H1 (cell line): ENCODE measurements around the gene TRIM52. TPM values are rescaled to one million over a fixed set of nuclear protein-coding genes. Genes with fewer than 3 reads are reported as not detected.

Experiments
- CTCF ChIA-PET: fragments of 300-600 bp; sonication (Branson Sonifier 250); formaldehyde crosslinking; loops from one replicate; lab custom pipeline; 2021; ENCODE audit not compliant: partially characterized antibody; lab: Charles Lee
- POLR2A ChIA-PET: fragments of 300-600 bp; sonication (Branson Sonifier 250); formaldehyde crosslinking; loops from one replicate; lab custom pipeline; 2021; ENCODE audit warnings: inconsistent platforms; ENCODE audit not compliant: partially characterized antibody; lab: Charles Lee
- DNase-seq, 2 experiments: peaks; one replicate each; pipeline versions ENCODE4 v3.0.0 to v3.0.0-alpha.2; 2010 to 2022; ENCODE audit warnings: low spot score in 2 of 2, low read depth in 1 of 2, mixed read lengths in 1 of 2
- FAIRE-seq: peaks from 2 replicates; lab custom pipeline; 2011; peaks lifted over from hg19 to GRCh38; lab: Jason Lieb, UNC
- H2AFZ ChIP-seq: 2 replicates; pipeline ENCODE4 v1.8.1; 2012; ENCODE audit warnings: low read length, inconsistent platforms
- H2AK5ac ChIP-seq: 2 replicates; pipeline ENCODE4 v1.6.1; 2013; ENCODE audit warnings: low read depth, low read length
- H2BK120ac ChIP-seq: replicated peaks from 2 replicates; pipeline ENCODE3; 2013; ENCODE audit warnings: low read depth, low read length, inconsistent platforms
- H2BK12ac ChIP-seq: 2 replicates; pipeline ENCODE4 v1.6.1; 2013; ENCODE audit warnings: low read depth, low read length
- H2BK15ac ChIP-seq: 2 replicates; pipeline ENCODE4 v1.6.1; 2013; ENCODE audit warnings: low read length
- H2BK20ac ChIP-seq: 2 replicates; pipeline ENCODE4 v1.6.1; 2013; ENCODE audit warnings: low read length
- H2BK5ac ChIP-seq: 2 replicates; pipeline ENCODE4 v1.6.1; 2013; ENCODE audit warnings: low read depth, low read length
- H3K14ac ChIP-seq: 2 replicates; pipeline ENCODE4 v1.6.1; 2013; ENCODE audit warnings: inconsistent platforms; ENCODE audit not compliant: insufficient read length
- H3K18ac ChIP-seq: 2 replicates; pipeline ENCODE4 v1.6.1; 2013; ENCODE audit warnings: low read length; ENCODE audit errors: extremely low read depth
- H3K23ac ChIP-seq: 2 replicates; pipeline ENCODE4 v1.6.1; 2013; ENCODE audit warnings: inconsistent platforms; ENCODE audit not compliant: insufficient read length
- H3K23me2 ChIP-seq: 2 replicates; pipeline ENCODE4 v1.6.1; 2013; ENCODE audit warnings: low read depth, low read length
- H3K27ac ChIP-seq: 2 replicates; pipeline ENCODE4 v1.6.1; 2011; ENCODE audit warnings: low read depth, low read length, inconsistent platforms
- H3K27me3 ChIP-seq, 4 experiments: replicated peaks in 1 of 4; 1 replicate in 1 of 4; 2 replicates in 3 of 4; pipeline versions ENCODE4 v1.6.1 to v1.8.1; 2011 to 2013; ENCODE audit warnings: low read length in 3 of 4, mild to moderate bottlenecking in 3 of 4, inconsistent platforms in 2 of 4, mixed read lengths in 2 of 4, moderate library complexity in 1 of 4; ENCODE audit not compliant: control insufficient read depth in 3 of 4, insufficient read depth in 3 of 4; ENCODE audit errors: extremely low read depth in 1 of 4
- H3K36me3 ChIP-seq, 4 experiments: 2 replicates each; pipeline versions ENCODE4 v1.6.1 to v1.8.1; 2011 to 2013; ENCODE audit warnings: mild to moderate bottlenecking in 4 of 4, low read length in 3 of 4, moderate library complexity in 2 of 4, control low read depth in 1 of 4, inconsistent platforms in 1 of 4; ENCODE audit not compliant: insufficient read depth in 4 of 4, control insufficient read depth in 2 of 4
- H3K4ac ChIP-seq: replicated peaks from 2 replicates; pipeline ENCODE3; 2013; ENCODE audit warnings: low read length, low read depth, mixed read lengths, inconsistent platforms; ENCODE audit not compliant: insufficient read length
- H3K4me1 ChIP-seq, 4 experiments: replicated peaks in 1 of 4; 1 replicate in 1 of 4; 2 replicates in 3 of 4; pipeline versions ENCODE4 v1.6.1 to v1.8.1; 2011 to 2013; ENCODE audit warnings: low read length in 3 of 4, inconsistent platforms in 2 of 4, mixed read lengths in 1 of 4; ENCODE audit not compliant: insufficient read depth in 4 of 4, control insufficient read depth in 3 of 4
- H3K4me2 ChIP-seq, 2 experiments: 2 replicates each; pipeline versions ENCODE4 v1.6.1 to v1.8.1; 2011 to 2013; ENCODE audit warnings: low read depth in 2 of 2, low read length in 2 of 2, control low read depth in 1 of 2, inconsistent platforms in 1 of 2, mild to moderate bottlenecking in 1 of 2; ENCODE audit not compliant: insufficient read depth in 1 of 2
- H3K4me3 ChIP-seq, 4 experiments: fragments of 200-600, 300-600 bp in 1 of 4; sonication (generic), shearing (Covaris generic), sonication (Bioruptor Twin) in 1 of 4; 2 replicates each; pipeline versions ENCODE4 v1.5.1 to v1.8.1; 2011 to 2016; ENCODE audit warnings: low read length in 4 of 4, low read depth in 3 of 4, control low read depth in 2 of 4, inconsistent platforms in 2 of 4, mild to moderate bottlenecking in 2 of 4, mixed read lengths in 1 of 4, moderate library complexity in 1 of 4; ENCODE audit not compliant: insufficient read depth in 2 of 4; ENCODE audit errors: extremely low read depth in 1 of 4
- H3K56ac ChIP-seq: replicated peaks from 2 replicates; pipeline ENCODE3; 2013; ENCODE audit warnings: low read depth, mild to moderate bottlenecking, mixed read lengths, low read length, inconsistent platforms; ENCODE audit not compliant: insufficient read length
- H3K79me1 ChIP-seq: 2 replicates; pipeline ENCODE4 v1.6.1; 2013; ENCODE audit warnings: low read depth, low read length, control low read depth
- H3K79me2 ChIP-seq, 2 experiments: 2 replicates each; pipeline versions ENCODE4 v1.6.1 to v1.8.1; 2012 to 2013; ENCODE audit warnings: low read length in 2 of 2, mild to moderate bottlenecking in 2 of 2, inconsistent platforms in 1 of 2; ENCODE audit not compliant: insufficient read depth in 2 of 2, control insufficient read depth in 1 of 2
- H3K9ac ChIP-seq, 4 experiments: replicated peaks in 1 of 4; 1 replicate in 1 of 4; 2 replicates in 3 of 4; pipeline versions ENCODE4 v1.6.1 to v1.8.1; 2011 to 2013; ENCODE audit warnings: low read depth in 3 of 4, low read length in 3 of 4, control low read depth in 2 of 4, mild to moderate bottlenecking in 2 of 4, moderate library complexity in 2 of 4, inconsistent platforms in 1 of 4; ENCODE audit errors: extremely low read depth in 1 of 4
- H3K9me3 ChIP-seq, 2 experiments: 2 replicates each; pipeline versions ENCODE4 v1.6.1 to v1.8.1; 2012 to 2013; ENCODE audit warnings: mild to moderate bottlenecking in 2 of 2, moderate library complexity in 2 of 2, control low read depth in 1 of 2, inconsistent platforms in 1 of 2, low read depth in 1 of 2, low read length in 1 of 2, mixed read lengths in 1 of 2; ENCODE audit not compliant: insufficient read depth in 2 of 2
- H4K20me1 ChIP-seq, 2 experiments: replicated peaks in 1 of 2; 2 replicates each; pipeline versions ENCODE3 to v1.8.1; 2011 to 2013; ENCODE audit warnings: inconsistent platforms in 2 of 2, low read length in 2 of 2, mild to moderate bottlenecking in 1 of 2; ENCODE audit not compliant: insufficient read depth in 2 of 2, control insufficient read depth in 1 of 2
- H4K5ac ChIP-seq: 2 replicates; pipeline ENCODE4 v1.6.1; 2013; ENCODE audit warnings: low read length, low read depth, mixed read lengths, inconsistent platforms; ENCODE audit not compliant: insufficient read length
- H4K8ac ChIP-seq: 2 replicates; pipeline ENCODE4 v1.8.0; 2013; ENCODE audit warnings: mild to moderate bottlenecking, moderate library complexity, low read length, inconsistent platforms; ENCODE audit not compliant: insufficient read depth; ENCODE audit errors: extremely low read depth
- H4K91ac ChIP-seq: replicated peaks from 2 replicates; pipeline ENCODE3; 2013; ENCODE audit warnings: low read length, mixed read lengths, inconsistent platforms; ENCODE audit not compliant: insufficient read length
- ASH2L ChIP-seq: fragments of 200-600, 300-600 bp; sonication (generic); IDR thresholded peaks from one replicate; pipeline ENCODE4 v1.7.1; 2017; ENCODE audit warnings: low read length
- CBX8 ChIP-seq: fragments of 300-800, 300-1000 bp; sonication (generic); IDR thresholded peaks from 2 replicates; pipeline ENCODE4 v1.7.1; 2016; ENCODE audit warnings: low read depth, low read length, borderline replicate concordance
- EGR1 ChIP-seq: IDR thresholded peaks from 2 replicates; pipeline ENCODE4 v1.6.1; 2011; ENCODE audit warnings: low read depth, low read length, borderline replicate concordance
- JUND ChIP-seq: IDR thresholded peaks from 2 replicates; pipeline ENCODE4 v1.6.1; 2011; ENCODE audit warnings: mild to moderate bottlenecking, improper control_type of control experiment, low read length
- POLR2A ChIP-seq, 2 experiments: IDR thresholded peaks; 1 replicate in 1 of 2; 2 replicates in 1 of 2; pipeline ENCODE4 v1.6.1; 2011; ENCODE audit warnings: low read depth in 2 of 2, low read length in 2 of 2, mild to moderate bottlenecking in 2 of 2; ENCODE audit errors: control extremely low read depth in 1 of 2
- WGBS, 2 experiments: shearing (Covaris generic) in 1 of 2; methylation state at CpG; one replicate each; pipeline versions ENCODE4 v1.1.6 to v1.1.7; 2013 to 2015; ENCODE audit warnings: low lambda C conversion rate in 2 of 2, mixed read lengths in 2 of 2, inconsistent platforms in 1 of 2, low coverage in 1 of 2, missing lambda C conversion rate in 1 of 2; ENCODE audit not compliant: insufficient replicate concordance in 2 of 2, insufficient coverage in 1 of 2, insufficient read length in 1 of 2; ENCODE audit errors: extremely low coverage in 1 of 2, missing lambda C conversion rate in 1 of 2; 5-methylcytosine and 5-hydroxymethylcytosine counted together
- polyA plus RNA-seq, 7 experiments: library from polyadenylated mRNA; depleted of rRNA in 3 of 7; stranded (reverse) in 5 of 7; unstranded in 2 of 7; fragments of >200 nt in 5 of 7; fragments of 200-250 nt in 2 of 7; gene quantifications; 1 replicate in 5 of 7; 2 replicates in 1 of 7; 4 replicates in 1 of 7; pipeline versions ENCODE4 v1.2.1 to v1.2.3, GENCODE V29; 2011 to 2013; ENCODE audit warnings: missing spikeins in 2 of 7, mixed read lengths in 2 of 7
- total RNA-seq: library from RNA; stranded (reverse); fragmentation: NEBNext Ultra II Directional; extraction: Animal tissue kit (Norgen Biotek cat#: 25700); gene quantifications from 2 replicates; pipeline ENCODE4 v1.2.1, GENCODE V29; 2021

The TRIM52 gene
- total and polyA plus RNA-seq, 2 of the 8 experiments (the other 6 are each of a cell fraction or from before 2014, with no cell fraction given) = 4.2 to 5.7 TPM

GRCh38 chr5:181255836-181256578 is 4.9 kb downstream of the TRIM52 start:
- H3K23ac ChIP-seq = no peak overlapping the region
- H2BK120ac ChIP-seq = no peak overlapping the region
- FAIRE-seq (no peak), DNase-seq (no peak)
- no peak overlapping the region for H3K4me3 ChIP-seq
- 81% methylated on average over 7 of the region's 7 CpGs; no CpG with 5 or more reads in 1 of the 2 experiments for WGBS, 2 experiments
- H4K20me1 ChIP-seq = peaks cover 14 to 35% of the 10 kb centered on the region in 2 experiments
- H3K27me3 ChIP-seq = peaks cover 0 to 1% (median 0%) of the 10 kb centered on the region in 4 experiments; a peak in 1 of 7 replicates
- peaks cover 4 to 10% (median 6%) of the 10 kb centered on the region in 4 experiments; a peak in 6 of 7 replicates for H3K4me1 ChIP-seq
- no peak overlapping the region for H3K4ac ChIP-seq
- no peak overlapping the region for H4K91ac ChIP-seq
- TF ChIP-seq POLR2A (IDR thresholded peaks at IDR 0.05; ENCODE audit: control extremely low read depth in 1 of 2, low read depth in 2 of 2, low read length in 2 of 2) (0 out of 3 replicates have a peak, but pooled peaks of 1 of the 2 experiments have one; percentile 29), CBX8 (no peak), ASH2L (no peak), JUND (no peak), EGR1 (no peak)
- H3K79me1 ChIP-seq = peaks cover 10% of the 10 kb centered on the region
- no peak overlapping the region for H2BK12ac ChIP-seq
- ChIA-PET POLR2A (interaction anchor here (0.7 to 34.2 kb wide), 6 partner anchors 9 to 1573 kb away, joined by 3 to 1334 read pairs (median 4); partner anchors contain the start of genes RACK1 and TRIM41), CTCF (no interaction called here)
- no peak overlapping the region for H3K4me2 ChIP-seq
- H2BK5ac ChIP-seq = no peak overlapping the region
- peaks cover 10% of the 10 kb centered on the region for H3K23me2 ChIP-seq
- H2BK20ac ChIP-seq = no peak overlapping the region
- no peak overlapping the region for H2AK5ac ChIP-seq
- no peak overlapping the region for H2BK15ac ChIP-seq
- H3K27ac ChIP-seq = no peak overlapping the region
- H3K18ac ChIP-seq = no peak overlapping the region
- H3K56ac ChIP-seq = no peak overlapping the region
- H3K36me3 ChIP-seq = peaks cover 6 to 48% (median 18%) of the 10 kb centered on the region in 4 experiments; a peak in 7 of 8 replicates
- H3K9me3 ChIP-seq = no peaks in the 10 kb centered on the region
- H4K5ac ChIP-seq = no peak overlapping the region
- H3K79me2 ChIP-seq = peaks cover 12 to 77% of the 10 kb centered on the region in 2 experiments; a peak in 3 of 4 replicates
- H4K8ac ChIP-seq = no peak overlapping the region
- H2AFZ ChIP-seq = no peak overlapping the region
- H3K14ac ChIP-seq = no peak overlapping the region
- H3K9ac ChIP-seq = no peak overlapping the region
